ENCODE measurements around the gene NEURL3.

- TF ChIP-seq, protein P1, sequence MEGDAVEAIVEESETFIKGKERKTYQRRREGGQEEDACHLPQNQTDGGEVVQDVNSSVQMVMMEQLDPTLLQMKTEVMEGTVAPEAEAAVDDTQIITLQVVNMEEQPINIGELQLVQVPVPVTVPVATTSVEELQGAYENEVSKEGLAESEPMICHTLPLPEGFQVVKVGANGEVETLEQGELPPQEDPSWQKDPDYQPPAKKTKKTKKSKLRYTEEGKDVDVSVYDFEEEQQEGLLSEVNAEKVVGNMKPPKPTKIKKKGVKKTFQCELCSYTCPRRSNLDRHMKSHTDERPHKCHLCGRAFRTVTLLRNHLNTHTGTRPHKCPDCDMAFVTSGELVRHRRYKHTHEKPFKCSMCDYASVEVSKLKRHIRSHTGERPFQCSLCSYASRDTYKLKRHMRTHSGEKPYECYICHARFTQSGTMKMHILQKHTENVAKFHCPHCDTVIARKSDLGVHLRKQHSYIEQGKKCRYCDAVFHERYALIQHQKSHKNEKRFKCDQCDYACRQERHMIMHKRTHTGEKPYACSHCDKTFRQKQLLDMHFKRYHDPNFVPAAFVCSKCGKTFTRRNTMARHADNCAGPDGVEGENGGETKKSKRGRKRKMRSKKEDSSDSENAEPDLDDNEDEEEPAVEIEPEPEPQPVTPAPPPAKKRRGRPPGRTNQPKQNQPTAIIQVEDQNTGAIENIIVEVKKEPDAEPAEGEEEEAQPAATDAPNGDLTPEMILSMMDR (IDR thresholded peaks at IDR 0.05; ENCODE audit: low read depth, low read length): no peak
- no peak for TF ChIP-seq EZH2phosphoT487 (IDR thresholded peaks at IDR 0.05; ENCODE audit: low read depth)
These were observed 19.2 kb downstream of the NEURL3 start for GRCh38 chr2:96485751-96486651.
